Measurements from ENCODE around the gene SHROOM2. TPM values are rescaled to one million over a fixed set of nuclear protein-coding genes. Genes with fewer than 3 reads are reported as not detected.

Gene SHROOM2
- total and polyA plus RNA-seq, 2 donors = 2.6 to 5.8 TPM

DNA sequence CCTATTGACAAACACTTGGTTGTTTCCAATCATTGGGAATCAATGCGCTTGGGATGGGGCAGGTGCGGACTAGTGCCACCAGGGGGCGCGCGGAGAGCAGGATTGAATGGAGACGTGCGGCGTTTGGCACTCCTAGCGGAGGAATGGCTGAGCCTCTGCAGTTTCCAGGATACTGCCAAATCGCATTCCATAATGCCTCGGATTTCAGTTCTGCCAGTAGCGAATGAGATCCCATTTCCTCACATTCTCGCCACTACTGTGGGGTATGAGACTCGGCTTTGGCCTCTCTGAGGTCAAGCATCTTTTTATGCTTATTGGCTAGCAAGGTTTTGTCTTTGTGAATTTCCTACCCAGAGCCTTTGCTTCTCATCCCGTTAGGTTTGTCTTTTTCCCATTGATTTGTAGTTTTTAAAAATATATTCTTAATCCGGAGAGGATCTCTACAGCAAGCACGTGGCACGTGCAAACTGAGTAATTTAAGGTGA is 209.7 kb downstream of the SHROOM2 start:
- Histone ChIP-seq H3K27ac (ENCODE audit: low read depth) (no peak overlapping the region), H3K4me1 (ENCODE audit: insufficient read depth) (no peaks in the 10 kb centered on the region), H3K4me3 (ENCODE audit: low read depth, low read length) (no peak overlapping the region), H3K36me3 (ENCODE audit: insufficient read depth) (no peaks in the 10 kb centered on the region)
- 20% methylated on average over 18 of the region's 18 CpGs for WGBS
- no peak for DNase-seq (ENCODE audit: extremely low spot score)

- no peak for DNase-seq (ENCODE audit: extremely low spot score)
- Histone ChIP-seq H3K4me1 (ENCODE audit: insufficient read depth) (no peaks in the 10 kb centered on the region), H3K4me3 (ENCODE audit: low read depth, low read length) (no peak overlapping the region), H3K36me3 (ENCODE audit: insufficient read depth) (no peaks in the 10 kb centered on the region), H3K27ac (ENCODE audit: low read depth) (no peak overlapping the region)
- 94% methylated on average over 9 of the region's 9 CpGs for WGBS
These were observed 210.8 kb downstream of the SHROOM2 start for GRCh38 chrX:9997041-9997440.

- DNase-seq (ENCODE audit: extremely low spot score) = no peak
- H3K27ac ChIP-seq (ENCODE audit: low read depth) = no peak overlapping the region
- no peak overlapping the region for H3K4me3 ChIP-seq (ENCODE audit: low read depth, low read length)
- H3K4me1 ChIP-seq (ENCODE audit: insufficient read depth) = no peaks in the 10 kb centered on the region
- H3K36me3 ChIP-seq (ENCODE audit: insufficient read depth) = no peaks in the 10 kb centered on the region
- 90% methylated on average over 8 of the region's 8 CpGs for WGBS
These were observed 211.3 kb downstream of the SHROOM2 start for GRCh38 chrX:9997524-9997923.

Small RNAs within 50 kb of the gene (small RNA-seq; reads per million reads assigned to genes)
- gene RF00019 = not detected

Other genes with a start within 250 kb of the SHROOM2 start
- gene GPR143, start 20.6 kb upstream of the SHROOM2 start, total RNA-seq = 0.79 TPM
- 0.94 TPM for gene GPR143, start 20.6 kb upstream of the SHROOM2 start, polyA plus RNA-seq
- 0.32 TPM for gene CLDN34, start 180.9 kb downstream of the SHROOM2 start, total RNA-seq
- not detected for gene CLDN34, start 180.9 kb downstream of the SHROOM2 start, polyA plus RNA-seq

Measured in urinary bladder (tissue), 4 donors.